NCI-H82 (cell line): ENCODE measurements around the gene ACER3.
"Not testable (repeated sequence)": the region's sequence is repeated elsewhere in the genome, so short reads cannot be mapped to it uniquely, and the experiment has no call there.

ENCODE experiments used
- DNase-seq: peaks from one replicate; lab custom pipeline; 2025; lab: John Stamatoyannopoulos, UW

The ACER3 gene

GRCh38 chr11:76919887-76920746 lies 59.4 kb downstream of the ACER3 start:
- DNase-seq, result peak; percentile 88

DNA sequence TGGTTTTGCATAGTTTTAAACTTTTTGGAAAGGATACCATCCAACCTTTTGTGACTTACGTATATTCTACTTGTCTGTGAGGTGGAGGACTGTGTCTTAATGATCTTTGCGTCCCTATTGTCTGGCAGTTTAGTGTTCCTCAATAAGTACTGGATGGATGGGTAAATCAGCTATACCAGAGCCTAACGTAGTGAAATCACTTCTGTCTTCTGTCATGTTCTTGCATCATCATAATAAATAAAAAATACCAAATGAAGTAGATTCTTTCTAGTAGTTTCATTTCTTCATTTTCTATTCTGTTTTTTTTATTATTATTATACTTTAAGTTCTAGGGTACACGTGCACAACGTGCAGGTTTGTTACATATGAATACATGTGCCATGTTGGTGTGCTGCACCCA lies 66.4 kb downstream of the ACER3 start:
- DNase-seq, result no peak

GRCh38 chr11:76935042-76935441 lies 74.3 kb downstream of the ACER3 start:
- DNase-seq, result peak; percentile 1

- DNase-seq, result no peak
Measured at GRCh38 chr11:76939219-76939631, 78.5 kb downstream of the ACER3 start.

DNA sequence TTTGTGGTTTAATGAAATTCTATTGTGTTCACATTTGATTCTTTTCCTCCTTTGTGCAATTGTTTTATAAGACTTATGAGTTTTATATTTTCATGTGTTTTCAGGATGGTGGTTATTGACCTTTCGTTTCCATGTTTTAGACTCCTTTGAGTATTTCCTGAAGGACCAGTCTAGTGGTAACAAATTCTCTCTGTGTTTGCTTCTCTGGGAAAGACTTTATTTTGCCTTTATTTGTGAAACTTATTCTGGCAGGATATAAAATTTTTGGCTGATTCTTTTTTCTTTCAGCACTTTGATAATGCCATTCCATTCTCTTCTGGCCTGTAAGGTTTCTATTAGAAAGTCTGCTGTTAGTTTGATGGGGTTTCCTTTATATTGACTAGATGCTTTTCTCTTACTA lies 83.5 kb downstream of the ACER3 start:
- no peak for DNase-seq

DNA sequence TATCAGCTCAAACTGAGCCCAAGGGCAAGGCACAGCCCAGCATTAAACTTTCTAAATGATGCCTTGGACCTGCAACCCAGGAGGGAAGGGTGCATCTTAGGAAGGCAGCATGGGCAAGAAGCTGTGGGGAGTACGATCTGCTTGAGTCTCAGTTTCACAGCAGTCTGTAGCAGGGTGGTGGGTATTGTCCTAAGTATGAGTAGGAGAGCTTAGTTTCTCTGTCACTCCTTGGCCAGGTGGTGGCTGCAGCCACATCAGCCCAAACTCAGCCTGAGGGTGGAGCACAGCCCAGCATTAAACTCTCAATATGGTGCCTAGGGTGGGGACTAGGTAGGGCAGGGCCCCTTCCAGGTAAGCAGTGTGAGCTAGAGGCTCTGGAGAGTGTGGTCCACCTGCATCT lies 85.5 kb downstream of the ACER3 start:
- no peak for DNase-seq

DNA sequence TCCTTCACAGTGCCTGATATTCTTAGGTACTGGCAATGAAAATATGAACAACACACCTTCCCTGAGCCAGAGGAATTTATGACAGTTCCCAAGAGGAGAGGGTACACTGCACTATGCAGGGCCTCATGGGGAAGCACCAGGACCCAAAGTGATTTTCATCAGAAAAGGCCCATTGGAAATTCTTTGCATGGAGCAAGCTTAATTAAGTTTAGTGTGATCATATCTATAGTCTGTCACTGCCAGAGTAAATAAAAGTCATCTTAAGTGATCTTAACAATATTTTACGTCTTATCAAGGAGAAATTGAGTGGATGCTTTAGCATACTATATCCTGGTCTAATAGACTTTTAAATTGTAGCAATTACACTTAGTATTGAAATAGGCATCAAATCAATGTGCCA lies 86.5 kb downstream of the ACER3 start:
- DNase-seq, result no peak

- DNase-seq, result no peak
Measured at GRCh38 chr11:76947800-76948199, 87.1 kb downstream of the ACER3 start.

DNA sequence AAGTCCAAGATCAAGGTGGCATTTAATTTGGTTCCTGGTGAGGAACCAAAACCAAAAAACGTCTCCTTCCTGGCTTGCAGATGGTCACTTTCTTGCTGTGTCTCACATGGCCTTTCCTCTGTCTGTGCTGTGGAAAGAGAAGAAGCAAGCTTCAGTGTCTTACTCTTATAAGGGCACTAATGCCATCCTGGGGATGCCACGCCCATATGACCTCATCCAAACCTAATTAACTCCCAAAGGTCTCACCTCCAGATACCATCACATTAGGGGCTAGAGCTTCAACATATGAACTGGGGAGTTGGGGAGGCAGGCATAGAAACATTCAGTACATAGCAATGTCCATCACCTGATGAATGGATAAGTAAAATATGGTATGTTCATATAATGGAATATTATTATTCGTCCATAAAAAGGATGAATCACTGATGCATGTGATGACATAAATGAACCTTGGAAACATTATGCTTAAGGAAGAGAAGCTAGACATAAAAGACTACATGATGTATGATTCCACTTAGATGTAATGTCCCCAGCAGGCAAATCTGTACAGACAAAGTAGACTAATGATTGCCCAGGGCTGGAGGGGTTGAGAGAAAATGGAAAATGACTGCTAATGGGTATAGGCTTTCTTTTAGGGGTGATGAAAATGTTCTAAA lies 94.9 kb downstream of the ACER3 start:
- no peak for DNase-seq

- DNase-seq, result no peak
Measured at GRCh38 chr11:76962583-76963416, 102.1 kb downstream of the ACER3 start.

- DNase-seq, result not testable (repeated sequence)
Measured at GRCh38 chr11:76963417-76964168, 102.9 kb downstream of the ACER3 start.

GRCh38 chr11:76972051-76972450 lies 111.3 kb downstream of the ACER3 start:
- DNase-seq, result no peak

- DNase-seq, result no peak
Measured at GRCh38 chr11:76974179-76974891, 113.6 kb downstream of the ACER3 start.

GRCh38 chr11:76975513-76975912 lies 114.8 kb downstream of the ACER3 start:
- no peak for DNase-seq

DNA sequence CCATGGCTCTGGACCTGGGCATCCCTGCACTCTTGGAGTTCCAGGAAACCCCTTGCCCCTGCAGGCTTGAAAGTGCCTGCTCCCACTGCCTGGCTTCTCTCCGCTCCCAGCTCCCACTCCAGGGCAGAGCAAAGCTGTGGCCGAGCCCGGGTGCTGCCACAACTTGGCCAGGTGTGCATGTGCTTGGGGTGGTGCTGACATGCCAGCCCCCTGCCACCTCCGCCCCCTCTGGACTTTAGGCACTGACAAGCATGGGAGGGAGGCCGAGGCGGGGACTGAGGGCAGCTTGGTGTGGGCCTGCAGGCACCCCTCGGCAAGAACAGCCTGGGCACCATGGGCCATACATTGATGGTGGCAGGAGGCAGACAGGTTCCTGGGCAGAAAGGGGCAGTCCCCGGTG lies 117.1 kb downstream of the ACER3 start:
- DNase-seq, result no peak

- no peak for DNase-seq
Measured at GRCh38 chr11:76978239-76978638, 117.5 kb downstream of the ACER3 start.

- no peak for DNase-seq
Measured at GRCh38 chr11:76978818-76979217, 118.1 kb downstream of the ACER3 start.

- DNase-seq, result no peak
Measured at GRCh38 chr11:76980196-76980595, 119.5 kb downstream of the ACER3 start.

DNA sequence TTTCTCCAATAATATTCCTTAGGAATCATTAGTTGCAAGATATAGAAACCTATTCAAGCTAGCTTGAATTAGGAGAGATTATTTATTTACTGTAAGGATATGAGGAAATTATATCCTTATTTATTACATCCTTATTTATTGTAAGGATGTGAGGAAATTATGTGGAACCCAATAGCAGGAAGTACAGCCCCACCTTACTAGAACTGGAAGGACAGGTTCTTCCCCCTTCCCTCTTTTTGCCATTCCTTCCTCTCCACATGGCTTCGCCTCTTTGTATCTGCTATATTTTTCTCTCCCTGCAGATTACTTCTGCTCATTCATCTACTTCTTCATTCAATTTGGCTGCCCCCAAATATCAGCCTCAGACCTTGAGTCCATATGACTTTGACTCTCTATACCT lies 124.0 kb downstream of the ACER3 start:
- no peak for DNase-seq

DNA sequence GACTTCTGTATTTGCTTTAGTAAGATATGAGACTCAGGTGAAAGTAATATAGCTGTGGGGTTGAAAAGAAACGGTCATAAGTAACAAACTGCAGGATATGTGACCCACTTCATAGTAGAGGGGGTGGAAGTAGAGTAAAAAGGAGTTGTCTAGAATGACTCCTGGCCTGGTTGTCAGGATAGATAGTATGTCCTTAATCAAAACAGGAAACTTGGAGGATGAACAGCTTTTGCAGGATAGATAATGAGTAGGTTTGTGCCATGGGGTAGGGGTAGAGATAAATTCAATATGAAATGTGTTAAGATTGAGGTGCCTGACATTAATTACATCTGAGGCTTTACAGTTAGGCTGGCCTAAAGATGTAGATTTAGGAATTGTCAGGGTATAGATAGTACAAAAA lies 126.5 kb downstream of the ACER3 start:
- no peak for DNase-seq

- DNase-seq, result no peak
Measured at GRCh38 chr11:76990628-76991027, 129.9 kb downstream of the ACER3 start.
